Measurements from ENCODE around the gene FAM186B.

FAM186B gene

GRCh38 chr12:49582201-49582600, 23.2 kb downstream of the FAM186B start:
- TF ChIP-seq GATA2 (IDR thresholded peaks at IDR 0.05; ENCODE audit: low read depth, low read length) = no peak
- TF ChIP-seq GATA3 (IDR thresholded peaks at IDR 0.05; ENCODE audit: low read depth, low read length) = no peak

DNA sequence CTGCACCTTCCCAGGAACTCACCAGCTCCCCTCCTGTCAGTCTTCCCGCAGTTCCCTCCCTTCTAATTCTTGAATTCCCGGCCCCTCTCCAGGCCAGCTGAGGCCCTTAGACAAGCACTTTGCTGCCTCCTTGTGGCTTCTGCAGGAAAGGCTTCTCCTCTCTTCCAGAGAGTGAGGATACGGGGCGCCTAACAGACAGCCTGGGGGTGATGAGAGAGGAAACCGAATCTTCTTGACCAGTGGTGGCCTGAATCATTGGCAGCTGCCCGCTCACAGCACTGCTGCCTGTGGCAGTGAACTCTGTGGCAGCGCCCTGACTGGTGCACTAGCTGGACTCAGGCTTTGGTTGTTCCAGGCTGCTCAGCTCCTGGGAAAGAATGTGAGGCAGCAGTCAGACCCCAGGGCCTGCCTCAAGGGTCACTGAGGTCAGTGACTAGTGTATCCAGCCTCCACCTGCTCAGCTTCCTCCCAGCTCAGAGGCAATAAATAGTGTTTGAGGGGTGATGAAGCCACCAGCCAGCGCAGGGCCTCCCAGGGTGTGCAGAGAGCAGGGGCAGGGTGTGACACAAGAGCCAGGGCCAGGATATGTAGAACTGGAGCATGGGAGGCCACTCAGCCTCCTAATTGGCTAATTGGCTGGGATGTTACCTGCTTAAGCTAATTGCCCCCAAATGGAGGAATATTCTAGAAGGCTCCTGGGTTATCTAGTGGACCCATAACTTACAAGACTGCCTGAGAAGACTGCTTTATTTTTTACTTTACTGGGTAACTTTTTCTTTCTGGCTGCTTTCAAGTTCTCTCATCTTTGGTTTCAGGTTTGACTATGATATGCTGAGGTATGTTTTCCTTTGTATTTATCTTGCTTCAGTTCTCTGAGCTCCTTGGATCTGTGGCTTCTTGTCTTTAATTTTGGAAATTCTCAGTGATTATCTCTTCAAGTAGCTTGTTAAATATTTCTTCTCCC, 24.6 kb downstream of the FAM186B start:
- TF ChIP-seq GATA3 (IDR thresholded peaks at IDR 0.05; ENCODE audit: low read depth, low read length) (no peak), GATA2 (IDR thresholded peaks at IDR 0.05; ENCODE audit: low read depth, low read length) (no peak)

GRCh38 chr12:49578471-49579112, 26.8 kb downstream of the FAM186B start:
- TF ChIP-seq GATA3 (IDR thresholded peaks at IDR 0.05; ENCODE audit: low read depth, low read length) = no peak
- TF ChIP-seq GATA2 (IDR thresholded peaks at IDR 0.05; ENCODE audit: low read depth, low read length) = no peak

DNA sequence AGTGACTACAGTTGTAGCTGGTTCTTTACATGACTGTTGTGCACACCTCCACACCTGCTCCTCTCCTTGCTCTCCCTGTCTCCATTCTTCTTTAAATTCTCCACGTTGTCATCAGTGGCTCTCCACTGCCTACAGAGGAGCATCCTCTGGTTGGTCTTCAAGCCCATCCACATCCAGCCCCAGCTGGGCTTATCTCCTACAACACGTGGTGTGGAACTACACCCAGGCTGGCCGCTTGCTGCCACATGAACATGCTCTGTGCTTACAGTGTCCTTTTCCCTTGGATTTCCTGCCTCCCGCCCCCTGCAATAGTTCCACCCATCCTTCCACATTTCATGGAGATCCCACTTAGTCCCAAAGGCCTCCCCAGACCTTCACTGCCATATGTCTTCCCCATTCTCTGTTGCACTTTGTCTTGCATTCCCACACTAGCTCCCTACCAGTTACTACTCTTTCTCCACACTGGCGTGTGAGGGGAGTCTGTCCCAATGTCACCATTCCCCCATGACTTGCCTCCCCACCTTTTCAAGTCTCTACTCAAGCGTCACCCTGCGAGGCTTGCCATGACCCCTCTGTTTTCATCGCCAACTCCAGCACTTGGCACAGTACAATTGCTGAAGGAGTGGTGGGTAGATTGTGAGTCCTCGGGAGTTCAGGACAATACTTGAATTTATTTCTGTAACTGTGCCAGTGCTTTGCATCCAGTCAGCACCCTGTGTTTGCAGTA, 27.7 kb downstream of the FAM186B start:
- TF ChIP-seq GATA3 (IDR thresholded peaks at IDR 0.05; ENCODE audit: low read depth, low read length) = no peak
- TF ChIP-seq GATA2 (IDR thresholded peaks at IDR 0.05; ENCODE audit: low read depth, low read length) = no peak

- no peak for TF ChIP-seq GATA2 (IDR thresholded peaks at IDR 0.05; ENCODE audit: low read depth, low read length)
- TF ChIP-seq GATA3 (IDR thresholded peaks at IDR 0.05; ENCODE audit: low read depth, low read length) = no peak
Observed at GRCh38 chr12:49568442-49569162, 36.8 kb downstream of the FAM186B start.

DNA sequence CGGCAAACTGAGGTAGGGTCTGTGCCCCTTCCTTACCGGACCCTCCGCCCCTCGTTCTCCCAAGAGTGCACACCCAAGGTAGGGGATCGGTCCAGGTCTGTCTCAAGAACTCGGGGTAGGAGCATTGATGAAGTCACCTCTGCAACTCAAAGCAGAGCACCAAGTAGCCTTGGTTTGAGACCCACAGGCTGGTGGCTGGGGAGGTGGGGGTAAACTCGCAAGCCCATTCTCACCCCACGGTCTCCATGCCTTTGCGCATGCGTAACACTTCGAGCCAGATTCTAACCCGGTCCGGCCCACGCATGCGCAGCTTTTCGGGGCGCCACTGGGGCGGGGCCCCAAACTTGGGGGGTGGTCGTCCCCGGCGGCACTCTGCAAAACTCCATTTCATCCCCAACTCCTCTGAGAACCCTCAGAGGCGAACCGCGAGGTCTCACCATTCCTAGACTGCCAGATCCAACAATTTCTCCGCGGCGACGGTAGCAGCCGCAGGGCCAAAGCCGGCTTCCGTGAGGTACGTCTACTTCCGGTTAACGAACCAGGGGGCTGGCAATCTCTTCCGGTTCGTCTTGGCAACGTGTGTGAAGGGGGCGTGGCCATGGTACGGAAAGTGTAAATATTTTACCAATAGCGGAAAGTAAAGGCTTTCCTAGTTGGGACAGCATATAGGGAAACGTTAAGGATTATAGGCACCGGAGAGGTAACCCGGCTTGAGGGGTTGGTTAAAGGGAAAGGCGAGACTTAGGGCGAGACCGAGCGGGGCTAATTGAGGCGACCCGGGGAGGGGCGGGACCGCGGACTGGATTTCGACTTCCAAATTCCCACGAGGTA, 37.6 kb downstream of the FAM186B start, which contains the start of gene MCRS1:
MCRS1 (minus strand) TSS at position 532 of the 831 bp plus-strand sequence. CDS start 1,411 bp downstream, outside the sequence.
- TF ChIP-seq GATA2 (IDR thresholded peaks at IDR 0.05; ENCODE audit: low read depth, low read length) (no peak), GATA3 (IDR thresholded peaks at IDR 0.05; ENCODE audit: low read depth, low read length) (no peak)

DNA sequence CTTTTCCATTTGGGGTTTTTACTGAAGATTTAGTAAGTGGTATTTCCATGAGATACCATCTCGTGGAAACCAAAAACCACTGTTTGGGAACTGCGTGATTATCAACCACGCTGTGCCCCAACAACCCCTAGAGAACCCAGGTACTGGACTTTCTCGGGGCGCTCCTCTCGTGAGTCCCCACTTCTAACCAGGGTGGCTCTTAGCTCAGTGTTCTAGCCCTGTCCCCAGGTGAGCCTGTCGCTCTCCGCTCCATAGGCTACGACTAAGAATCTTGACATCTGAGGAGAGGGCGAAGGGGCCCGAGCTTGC, 38.2 kb downstream of the FAM186B start:
- TF ChIP-seq GATA3 (IDR thresholded peaks at IDR 0.05; ENCODE audit: low read depth, low read length) = no peak
- TF ChIP-seq GATA2 (IDR thresholded peaks at IDR 0.05; ENCODE audit: low read depth, low read length) = no peak

- TF ChIP-seq GATA3 (IDR thresholded peaks at IDR 0.05; ENCODE audit: low read depth, low read length) (no peak), GATA2 (IDR thresholded peaks at IDR 0.05; ENCODE audit: low read depth, low read length) (no peak)
Observed at GRCh38 chr12:49566361-49566760, 39.1 kb downstream of the FAM186B start.

- TF ChIP-seq GATA3 (IDR thresholded peaks at IDR 0.05; ENCODE audit: low read depth, low read length) (no peak), GATA2 (IDR thresholded peaks at IDR 0.05; ENCODE audit: low read depth, low read length) (no peak)
Observed at GRCh38 chr12:49565406-49566265, 39.8 kb downstream of the FAM186B start.

DNA sequence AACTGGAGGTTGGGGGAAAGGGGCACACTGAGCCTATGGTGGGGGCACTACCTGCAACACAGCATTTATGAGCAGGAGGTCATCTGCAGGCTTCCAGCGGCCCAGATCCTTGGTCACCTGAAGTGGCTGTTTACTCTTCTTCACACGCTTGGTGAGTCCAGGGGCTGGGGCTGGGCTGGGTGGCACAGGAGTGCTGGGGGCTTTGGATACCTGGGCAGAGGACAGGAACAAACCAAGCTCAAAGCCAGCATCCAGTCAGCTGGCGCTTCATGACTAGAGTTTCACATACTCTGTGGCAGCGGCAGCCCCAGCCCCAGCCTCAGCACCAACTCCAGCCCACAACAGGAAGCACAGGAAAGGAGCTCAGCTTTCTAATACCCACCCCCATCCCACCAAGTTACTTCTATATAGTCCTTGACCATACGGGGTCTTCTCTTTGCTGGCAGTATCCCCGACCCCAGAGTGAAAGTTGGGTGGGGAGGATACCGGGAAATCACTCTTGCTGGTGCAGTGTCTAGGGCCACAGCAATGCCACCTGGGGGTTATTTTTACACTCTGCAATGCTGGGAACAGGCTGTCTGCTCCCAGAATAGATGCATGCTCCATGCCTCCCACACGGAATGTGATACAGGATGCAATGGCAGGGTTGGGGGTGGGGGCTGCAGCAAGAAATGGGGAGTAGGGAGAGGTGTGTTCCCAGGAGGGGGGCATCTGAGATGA, 40.6 kb downstream of the FAM186B start:
- TF ChIP-seq GATA3 (IDR thresholded peaks at IDR 0.05; ENCODE audit: low read depth, low read length) = no peak

DNA sequence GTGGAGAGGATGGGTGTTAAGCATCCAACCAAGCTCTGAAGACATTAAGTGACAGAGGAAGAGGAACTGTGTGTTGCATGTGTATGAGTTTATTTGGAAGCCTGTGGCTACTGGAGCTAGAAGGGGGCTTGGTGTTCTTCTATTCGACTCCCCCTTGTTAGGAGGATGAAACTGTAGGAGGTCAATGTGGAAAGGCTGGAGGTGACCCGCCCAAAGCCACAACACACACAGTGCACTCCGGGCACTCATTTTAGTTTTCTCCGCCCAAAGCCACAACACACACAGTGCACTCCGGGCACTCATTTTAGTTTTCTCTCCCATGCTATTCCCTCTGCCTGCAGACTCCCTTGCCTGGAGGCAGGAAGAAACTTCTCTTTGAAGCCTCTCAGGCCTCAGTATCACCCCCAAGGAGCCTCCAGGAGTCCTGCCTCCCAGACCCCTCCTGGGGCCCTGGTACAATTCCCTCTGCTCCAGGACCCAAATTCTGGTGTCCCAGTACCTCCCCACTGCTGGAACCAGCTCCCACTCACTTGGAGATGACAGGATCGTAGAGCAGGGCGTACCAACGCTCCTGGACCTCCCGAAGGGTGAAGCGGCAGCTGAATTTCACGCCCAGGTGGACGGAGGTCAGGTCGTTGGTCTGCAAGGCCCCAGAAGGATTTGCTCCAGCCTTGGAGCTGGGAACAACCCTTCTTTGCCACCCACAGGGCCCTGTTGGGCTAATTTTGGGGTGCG, 41.3 kb downstream of the FAM186B start:
- TF ChIP-seq GATA2 (IDR thresholded peaks at IDR 0.05; ENCODE audit: low read depth, low read length) (no peak), GATA3 (IDR thresholded peaks at IDR 0.05; ENCODE audit: low read depth, low read length) (no peak)

All from SH-SY5Y (cell line).